ENCODE measurements around the gene SIL1.
A peak's percentile ranks its signal among the peaks of the same experiment; 100 is the strongest.
"Not testable (repeated sequence)": the region's sequence is repeated elsewhere in the genome, so short reads cannot be mapped to it uniquely, and the experiment has no call there.

The SIL1 gene

DNA sequence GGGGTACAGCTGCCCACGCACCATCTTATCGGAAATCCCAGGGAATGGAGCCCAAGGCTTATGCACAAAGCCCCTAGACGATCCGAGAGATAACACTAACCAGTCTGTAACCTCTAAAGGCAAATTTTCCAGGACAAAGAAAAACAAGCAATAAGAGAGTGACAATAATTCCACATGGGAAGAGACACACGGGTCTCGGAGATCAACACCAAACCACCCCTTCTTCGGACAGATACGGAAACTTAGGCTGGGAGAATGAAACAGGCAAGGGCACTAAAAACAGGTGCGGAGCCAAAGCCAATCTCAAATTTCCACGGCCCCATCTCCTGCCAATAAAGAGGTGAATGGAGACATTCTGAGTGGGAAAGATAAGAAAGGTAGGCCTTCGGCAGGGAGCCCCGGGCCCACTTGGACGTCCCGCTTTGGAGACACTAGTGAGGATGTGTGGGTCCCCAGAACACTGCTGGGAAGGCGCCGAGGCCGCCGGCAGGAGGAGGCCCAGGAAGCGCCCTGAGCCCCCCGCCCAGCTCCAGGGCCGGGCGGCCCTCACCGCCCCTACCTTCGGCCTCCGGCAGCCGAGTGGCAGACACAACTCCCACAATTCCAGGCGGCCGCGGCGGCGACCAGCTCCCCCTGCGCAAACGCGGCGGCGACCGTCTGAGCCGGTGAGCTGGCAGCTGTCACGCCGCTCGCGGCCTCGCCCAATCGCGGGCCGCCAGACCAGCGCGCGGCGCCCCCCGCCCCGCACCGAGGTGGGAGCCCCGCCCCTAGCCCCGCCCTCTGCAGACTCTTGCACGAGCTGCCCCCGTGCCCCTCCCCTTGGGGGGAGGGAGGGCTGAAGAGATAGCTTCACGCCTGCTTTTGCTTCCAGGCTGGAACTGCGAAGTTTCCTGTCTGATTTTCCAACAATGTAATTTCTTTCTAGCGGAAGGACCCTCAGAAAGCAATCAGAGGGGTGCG is at the start of gene SIL1:
Gene SIL1, minus strand, starts transcription at position 659 of the 960 bp plus-strand sequence. CDS start 70,525 bp downstream, outside the sequence.
- DNase-seq = peak; percentile 94 to 99

DNA sequence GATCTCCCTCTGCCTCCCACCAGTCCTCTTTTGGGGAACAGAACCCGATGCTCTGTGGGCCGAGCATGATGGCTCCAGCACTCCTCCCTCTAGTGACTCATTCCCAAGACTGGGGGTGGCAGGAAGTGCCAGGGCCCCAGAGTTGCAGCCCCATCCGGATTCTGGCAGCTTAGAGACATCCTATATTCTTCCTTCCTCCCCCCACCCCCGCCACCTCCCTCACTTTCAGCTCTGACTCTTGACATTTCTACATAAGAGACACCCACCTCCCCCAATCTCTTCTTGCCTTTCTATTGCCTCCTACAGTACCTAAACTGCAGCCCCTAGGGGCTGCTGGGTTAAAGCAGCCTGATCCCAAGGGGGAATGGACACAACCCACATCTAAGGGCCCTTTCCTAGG is 48.2 kb upstream of the SIL1 start:
- DNase-seq = no peak

DNA sequence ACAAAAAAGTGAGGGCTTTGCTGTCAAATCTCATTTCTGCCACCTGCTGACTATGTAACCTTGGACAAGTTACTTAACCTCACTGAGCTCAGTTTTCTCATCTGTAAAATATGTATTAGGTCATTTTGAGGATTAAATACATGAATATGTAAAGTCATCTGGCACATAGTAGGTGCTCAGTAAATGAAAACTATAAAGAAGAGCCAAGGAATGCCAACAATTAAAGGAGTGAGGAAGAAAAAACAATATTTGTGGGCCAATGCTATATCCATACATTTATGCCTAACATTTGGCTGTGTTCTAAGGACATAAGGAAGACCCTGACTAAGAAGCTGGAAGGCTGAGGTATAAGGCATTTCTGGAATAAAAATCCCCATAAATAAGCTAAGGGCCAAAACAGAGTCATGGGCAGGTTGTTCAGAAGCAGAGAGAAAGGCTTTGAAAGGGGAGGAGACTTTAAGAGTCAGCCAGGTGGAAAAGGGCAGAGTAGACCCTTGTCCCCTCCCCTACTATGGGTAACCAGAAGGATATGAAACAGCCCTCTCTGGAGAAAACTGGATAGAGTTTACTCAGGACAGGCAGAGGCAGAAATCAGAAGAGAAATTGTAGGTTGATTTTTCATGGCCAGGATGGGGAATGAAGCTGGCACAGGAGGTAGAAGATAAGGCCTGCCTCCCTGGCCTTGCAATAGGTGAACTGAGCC is 47.6 kb upstream of the SIL1 start:
- DNase-seq = no peak

DNA sequence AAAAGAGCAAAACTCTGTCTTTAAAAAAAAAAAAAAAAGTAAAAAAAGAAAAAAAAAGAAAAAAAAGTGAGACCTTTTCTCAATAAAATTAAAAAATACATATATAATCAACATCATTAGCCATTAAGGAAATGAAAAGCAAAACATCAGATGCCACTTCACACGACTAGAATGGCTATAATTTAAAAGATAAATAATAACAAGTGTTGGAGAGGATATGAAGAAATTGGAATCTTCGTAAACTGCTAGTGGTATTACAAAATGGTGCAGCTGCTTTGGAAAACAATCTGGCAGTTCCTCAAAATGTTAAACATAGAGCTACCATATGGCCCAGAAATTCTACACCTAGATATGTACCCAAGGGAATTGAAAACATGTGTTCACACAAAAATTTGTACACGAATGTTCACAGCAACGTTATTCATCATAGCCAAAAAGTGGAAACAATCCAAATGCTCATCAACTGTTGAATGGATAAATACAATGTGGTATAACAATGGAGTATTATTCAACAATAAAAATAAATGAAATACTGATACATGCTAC is 45.3 kb upstream of the SIL1 start:
- no peak for DNase-seq

- DNase-seq = no peak
These were observed 43.0 kb upstream of the SIL1 start for GRCh38 chr5:139241139-139241538.

DNA sequence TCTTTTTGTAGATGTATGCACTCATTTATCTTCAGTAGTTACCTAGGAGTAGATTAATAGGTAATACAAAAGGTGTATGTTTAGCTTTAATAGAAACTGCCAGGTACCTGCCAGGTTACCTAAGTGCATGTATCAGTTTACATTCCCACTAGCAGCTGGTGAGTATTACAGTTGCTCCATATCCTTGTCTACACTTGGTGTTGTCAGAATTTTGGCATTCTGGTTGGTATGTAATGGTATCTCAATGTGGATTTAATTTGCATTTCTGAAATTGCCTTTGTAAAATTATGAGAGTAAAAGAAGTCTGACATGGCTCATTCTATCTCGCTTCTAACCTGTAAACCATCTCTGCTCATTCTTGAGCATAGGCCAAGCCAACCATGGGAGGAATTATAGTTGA is 38.3 kb upstream of the SIL1 start:
- DNase-seq = no peak

DNA sequence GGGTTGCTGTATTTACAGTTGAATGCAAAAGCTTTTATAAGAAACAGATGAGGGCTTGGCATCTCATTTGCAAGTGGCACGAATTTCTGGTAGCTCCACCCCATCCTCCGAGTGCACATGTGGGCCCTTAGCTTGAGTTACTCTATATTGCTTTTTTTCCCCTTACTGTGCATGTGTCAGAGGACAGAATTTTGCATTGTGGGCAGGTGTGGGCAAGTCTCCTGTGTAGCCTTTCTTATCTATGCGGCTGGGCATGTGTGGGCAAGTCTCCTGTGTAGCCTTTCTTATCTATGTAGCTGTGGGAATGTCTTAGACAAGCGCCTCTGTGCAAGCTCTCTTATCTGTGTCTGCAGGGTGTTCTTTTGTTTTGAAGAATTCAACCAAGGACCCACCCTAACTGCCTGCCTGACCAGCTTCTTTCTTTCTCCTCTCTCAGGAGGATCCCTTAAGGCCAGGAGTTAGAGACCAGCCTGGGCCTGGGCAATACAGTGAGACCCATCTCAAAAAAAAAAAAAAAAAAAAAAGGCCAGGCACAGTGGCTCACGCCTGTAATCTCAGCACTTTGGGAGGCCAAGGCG is 34.1 kb upstream of the SIL1 start:
- DNase-seq = peak; percentile 94

DNA sequence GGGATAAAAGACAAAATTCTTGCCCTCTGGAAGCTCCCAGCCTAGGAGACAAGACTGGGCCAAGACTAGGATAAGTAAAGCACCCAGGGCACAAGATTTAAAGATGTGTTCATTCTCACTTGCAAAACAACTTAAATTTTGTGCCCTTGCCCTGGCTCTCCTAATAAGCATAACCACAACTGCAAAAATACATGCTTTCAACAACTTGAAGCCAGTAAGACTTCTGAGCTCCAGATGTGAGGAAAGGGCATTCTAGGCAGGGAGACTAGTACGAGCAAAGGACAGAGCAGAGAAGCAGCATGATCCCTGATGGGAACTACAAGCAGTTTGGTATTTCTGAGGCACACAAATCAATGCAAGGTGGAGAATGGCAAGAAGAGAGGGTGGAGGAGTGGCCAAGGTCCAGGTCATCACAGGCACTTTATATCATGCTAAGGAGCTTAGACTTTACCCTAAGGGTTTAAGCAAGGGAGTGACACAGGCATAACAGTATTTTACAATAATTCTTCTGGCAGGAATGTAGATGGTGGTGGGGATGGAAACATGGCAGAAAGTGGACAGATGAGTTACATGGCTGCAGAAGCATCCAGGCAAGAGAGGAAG is 30.1 kb upstream of the SIL1 start:
- no peak for DNase-seq

DNA sequence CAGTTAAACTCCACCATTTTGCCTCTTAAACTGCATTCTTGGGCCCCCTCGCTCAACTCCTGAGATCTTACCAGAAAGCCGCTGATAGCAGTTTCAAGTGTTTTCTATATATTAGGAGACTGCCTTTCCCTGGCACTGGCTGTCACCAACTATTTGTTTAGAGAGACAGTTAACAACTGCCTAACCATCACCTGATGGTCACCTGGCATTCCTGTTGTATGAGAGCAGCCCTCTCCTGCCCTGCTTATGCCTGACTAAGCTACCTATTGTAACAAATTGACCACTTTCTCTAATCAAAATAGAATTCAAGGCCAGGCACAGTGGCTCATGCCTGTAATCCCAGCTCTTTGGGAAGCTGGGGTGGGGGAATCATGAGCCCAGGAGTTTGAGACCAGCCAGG is 28.0 kb upstream of the SIL1 start:
- peak in 1 of 2 experiments; percentile 42 for DNase-seq

DNA sequence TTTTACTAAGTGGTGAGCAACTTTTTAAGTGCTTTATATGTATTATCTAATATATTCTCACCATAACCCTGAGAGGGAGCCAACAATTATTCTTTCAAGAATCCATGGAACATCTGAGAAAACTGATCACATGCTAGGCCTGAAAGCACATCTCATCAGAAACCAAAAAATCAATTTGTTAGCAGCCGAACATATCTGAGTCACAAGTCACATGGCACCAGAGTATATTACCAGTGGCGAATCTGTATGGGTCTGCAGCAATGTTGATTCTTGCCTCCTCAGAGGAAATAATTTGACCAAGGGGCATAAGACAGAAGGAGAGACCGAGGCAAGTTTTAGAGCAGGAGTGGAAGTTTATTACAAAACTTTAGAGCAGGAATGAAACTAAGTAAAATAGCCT is 25.3 kb upstream of the SIL1 start:
- no peak for DNase-seq

GRCh38 chr5:139222346-139222745 is 24.2 kb upstream of the SIL1 start:
- DNase-seq = peak; percentile 98

DNA sequence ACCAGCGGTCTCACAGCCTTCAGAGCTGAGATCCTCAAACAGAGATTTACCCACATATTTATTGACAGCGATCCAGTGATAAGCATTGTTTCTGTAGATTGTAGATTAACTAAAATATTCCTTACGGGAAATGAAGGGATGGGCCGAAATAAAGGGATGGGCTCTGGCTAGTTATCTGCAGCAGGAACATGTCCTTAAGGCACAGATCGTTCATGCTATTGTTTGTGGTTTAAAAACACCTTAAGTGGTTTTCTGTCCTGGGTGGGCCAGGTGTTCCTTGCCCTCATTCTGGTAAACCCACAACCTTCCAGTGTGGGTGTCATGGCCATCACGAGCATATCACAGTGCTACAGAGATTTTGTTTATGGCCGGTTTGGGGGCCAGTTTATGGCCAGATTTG is 19.9 kb upstream of the SIL1 start:
- not testable (repeated sequence) for DNase-seq

DNA sequence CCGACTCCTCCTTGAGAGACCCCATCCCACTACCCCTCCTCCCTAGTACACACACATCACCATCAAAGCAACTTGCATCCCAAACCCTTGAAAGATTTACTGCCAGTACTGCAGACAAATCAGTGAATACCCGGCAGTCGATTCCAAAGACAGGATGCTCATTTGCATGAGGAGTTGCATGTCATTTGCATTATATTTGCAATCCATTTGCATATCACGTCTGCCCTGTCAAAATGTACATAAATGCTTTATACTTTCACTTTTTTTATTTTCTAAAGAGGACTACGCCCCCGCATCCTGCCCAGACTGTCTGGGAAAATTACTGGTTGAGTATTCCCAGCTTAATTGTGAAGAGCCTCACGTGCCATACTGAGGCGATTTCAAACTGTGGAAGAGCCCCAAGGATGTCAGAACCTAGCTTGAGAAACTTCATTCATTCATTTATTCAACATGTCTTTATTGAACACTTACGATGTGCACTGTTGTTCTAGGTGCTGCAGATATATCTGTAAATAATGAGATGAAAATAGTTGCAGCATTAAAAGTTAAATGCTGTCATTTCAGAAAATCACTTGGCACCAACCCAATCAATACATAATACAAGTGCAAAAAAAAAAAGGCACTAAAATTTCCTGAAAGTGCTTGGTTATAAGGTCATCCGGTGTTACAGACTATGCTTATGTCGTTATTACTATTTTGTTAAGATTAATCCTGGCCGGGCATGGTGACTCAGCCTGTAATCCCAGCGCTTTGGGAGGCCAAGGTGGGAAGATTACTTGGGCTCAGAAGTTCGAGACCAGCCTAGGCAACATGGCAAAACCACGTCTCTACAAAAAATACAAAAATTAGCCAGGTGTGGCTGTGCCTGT is 17.2 kb upstream of the SIL1 start:
- DNase-seq = peak; percentile 99

GRCh38 chr5:139214646-139215045 is 16.5 kb upstream of the SIL1 start:
- no peak for DNase-seq

DNA sequence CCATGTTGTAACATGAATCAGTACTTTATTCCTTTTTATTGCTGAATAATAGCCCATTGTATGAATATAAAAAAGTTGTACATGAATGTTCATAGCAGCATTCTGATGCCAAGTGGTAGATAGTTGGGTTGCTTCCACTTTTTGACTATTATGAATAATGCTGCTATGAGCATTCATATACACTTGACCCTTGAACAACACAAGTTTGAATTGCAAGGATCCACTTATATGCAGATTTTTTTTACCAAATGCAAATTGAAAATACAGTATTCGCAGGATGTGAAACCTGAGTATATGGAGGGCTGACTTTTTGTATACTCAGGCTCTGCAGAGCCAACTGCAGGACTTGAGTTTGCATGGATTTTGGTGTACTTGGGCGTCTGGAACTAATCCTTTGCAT is 14.7 kb upstream of the SIL1 start:
- peak; percentile 96 to 98 for DNase-seq

DNA sequence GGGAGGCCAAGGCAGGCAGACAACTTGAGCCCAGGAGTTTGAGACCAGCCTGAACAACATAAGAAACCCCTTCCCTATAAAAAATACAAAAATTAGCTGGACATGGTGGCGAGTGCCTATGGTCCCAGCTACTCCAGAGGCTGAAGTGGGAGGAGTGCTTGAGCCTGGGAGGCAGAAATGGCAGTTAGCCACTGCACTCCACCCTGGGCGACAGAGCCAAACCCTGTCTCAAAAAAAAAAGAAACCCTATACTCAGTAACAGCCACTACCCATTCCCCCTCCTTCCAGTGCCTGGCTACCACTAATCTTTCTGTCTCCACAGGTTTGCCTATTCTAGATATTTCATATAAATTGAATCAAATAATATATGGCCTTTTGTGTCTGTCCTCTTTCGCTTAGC is 14.3 kb upstream of the SIL1 start:
- peak; percentile 48 to 62 for DNase-seq

DNA sequence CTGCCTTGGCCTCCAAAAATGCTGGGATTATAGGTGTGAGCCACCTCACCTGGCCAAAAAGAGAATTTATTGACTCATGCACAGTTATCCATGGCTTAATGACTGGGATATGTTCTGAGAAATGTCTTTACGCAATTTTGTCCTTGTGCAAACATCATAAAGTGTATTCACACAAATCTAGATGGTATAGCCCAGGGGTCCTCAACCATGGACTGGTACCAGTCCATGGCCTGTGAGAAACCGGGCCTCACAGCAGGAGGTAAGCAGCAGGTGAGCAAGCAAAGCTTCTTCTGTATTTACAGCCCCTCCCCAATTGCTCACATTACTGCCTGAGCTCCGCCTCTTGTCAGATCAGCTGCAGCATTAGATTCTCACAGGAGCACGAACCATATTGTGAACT is 12.4 kb upstream of the SIL1 start:
- DNase-seq = peak; percentile 45 to 62

GRCh38 chr5:139207297-139208000 is 9.3 kb upstream of the SIL1 start:
- DNase-seq = no peak

DNA sequence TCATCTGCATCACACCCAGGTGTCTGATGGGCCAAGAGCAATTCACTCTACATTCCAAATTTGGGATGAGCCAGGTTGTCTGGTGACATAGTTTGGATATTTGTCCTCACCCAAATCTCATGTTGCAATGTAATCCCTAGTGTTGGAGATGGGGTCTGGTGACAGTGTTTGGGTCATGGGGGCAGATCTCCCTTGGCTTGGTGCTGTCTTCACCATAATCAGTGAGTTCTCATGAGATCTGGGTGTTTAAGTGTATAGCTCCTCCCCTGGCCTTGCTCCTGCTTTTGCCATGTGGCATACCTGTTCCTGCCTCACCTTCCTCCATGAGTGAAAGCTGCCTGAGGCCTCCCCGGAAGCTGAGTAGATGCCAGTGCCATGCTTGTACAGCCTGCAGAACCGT is 7.4 kb upstream of the SIL1 start:
- DNase-seq = no peak

DNA sequence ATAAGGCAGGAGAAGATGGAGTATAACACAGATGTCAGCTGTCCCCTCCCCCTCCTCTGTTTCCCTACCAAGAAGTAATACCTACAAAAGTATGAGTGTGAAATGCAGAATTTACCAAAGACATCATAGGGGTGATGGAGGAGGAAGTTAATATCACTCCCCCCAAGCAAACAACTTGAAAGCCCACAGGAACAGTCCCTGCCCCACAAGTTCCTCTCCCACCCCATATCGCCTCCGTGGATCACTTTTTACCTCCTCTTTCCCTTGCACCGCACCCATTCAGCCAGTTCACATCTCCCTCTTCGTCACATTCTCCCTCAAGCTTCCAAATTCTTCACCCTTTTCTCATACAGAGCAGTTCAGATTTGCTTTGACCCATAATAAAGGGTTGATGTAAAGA is 7.0 kb upstream of the SIL1 start:
- DNase-seq = no peak

DNA sequence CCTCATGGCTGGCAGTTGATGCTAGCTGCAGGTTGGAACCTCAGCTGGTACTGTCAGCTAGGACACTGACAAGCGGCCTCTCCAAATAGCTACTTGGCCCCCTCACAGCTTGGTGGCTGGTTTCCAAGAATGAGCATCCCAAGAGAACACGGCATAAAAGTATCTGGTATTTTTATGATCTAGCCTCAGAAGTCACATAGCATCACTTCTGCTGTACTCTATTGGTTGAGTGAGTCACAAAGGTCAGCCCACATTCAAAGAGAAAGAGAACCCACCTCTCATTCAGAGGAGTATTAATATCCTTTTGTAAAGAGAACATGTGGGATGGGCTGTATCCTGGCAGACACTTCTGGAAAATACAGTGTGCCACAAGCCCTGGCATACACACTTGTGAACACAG is 6.0 kb upstream of the SIL1 start:
- no peak for DNase-seq

Data from NCI-H526 (cell line).